ENCODE measurements around the gene TTI1. TPM values are rescaled to one million over a fixed set of nuclear protein-coding genes. Genes with fewer than 3 reads are reported as not detected.

TTI1 gene
- total and polyA plus RNA-seq, 12 donors, result 8.3 to 14.8 (median 11.2) TPM

DNA sequence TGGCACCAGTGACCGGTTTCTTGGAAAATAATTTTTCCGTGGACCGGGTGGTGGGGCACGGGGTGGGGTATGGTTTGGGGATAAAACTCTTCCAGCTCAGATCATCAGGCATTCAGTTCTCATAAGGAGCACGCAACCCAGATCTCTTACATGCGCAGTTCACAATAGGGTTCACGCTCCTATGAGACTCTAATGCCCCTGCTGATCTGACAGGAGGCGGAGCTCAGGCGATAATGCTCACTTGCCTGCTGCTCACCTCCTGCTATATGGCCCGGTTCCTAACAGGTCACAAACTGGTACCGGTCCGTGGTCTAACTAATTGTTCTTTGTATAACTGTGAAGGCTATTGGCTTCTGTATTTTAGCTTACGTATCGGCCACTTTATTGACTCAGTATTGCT lies 78.6 kb downstream of the TTI1 start:
- intact Hi-C loops (cut with DNase I), result no loop called here
- no peaks in the 10 kb centered on the region for H3K36me3 ChIP-seq
- TF ChIP-seq, protein P1, sequence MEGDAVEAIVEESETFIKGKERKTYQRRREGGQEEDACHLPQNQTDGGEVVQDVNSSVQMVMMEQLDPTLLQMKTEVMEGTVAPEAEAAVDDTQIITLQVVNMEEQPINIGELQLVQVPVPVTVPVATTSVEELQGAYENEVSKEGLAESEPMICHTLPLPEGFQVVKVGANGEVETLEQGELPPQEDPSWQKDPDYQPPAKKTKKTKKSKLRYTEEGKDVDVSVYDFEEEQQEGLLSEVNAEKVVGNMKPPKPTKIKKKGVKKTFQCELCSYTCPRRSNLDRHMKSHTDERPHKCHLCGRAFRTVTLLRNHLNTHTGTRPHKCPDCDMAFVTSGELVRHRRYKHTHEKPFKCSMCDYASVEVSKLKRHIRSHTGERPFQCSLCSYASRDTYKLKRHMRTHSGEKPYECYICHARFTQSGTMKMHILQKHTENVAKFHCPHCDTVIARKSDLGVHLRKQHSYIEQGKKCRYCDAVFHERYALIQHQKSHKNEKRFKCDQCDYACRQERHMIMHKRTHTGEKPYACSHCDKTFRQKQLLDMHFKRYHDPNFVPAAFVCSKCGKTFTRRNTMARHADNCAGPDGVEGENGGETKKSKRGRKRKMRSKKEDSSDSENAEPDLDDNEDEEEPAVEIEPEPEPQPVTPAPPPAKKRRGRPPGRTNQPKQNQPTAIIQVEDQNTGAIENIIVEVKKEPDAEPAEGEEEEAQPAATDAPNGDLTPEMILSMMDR (IDR thresholded peaks at IDR 0.05), result no peak
- ATAC-seq (no peak), DNase-seq (no peak)
- peaks cover 0 to 20% (median 0%) of the 10 kb centered on the region in 11 donors for H3K9me3 ChIP-seq
- peaks cover 0 to 7% (median 0%) of the 10 kb centered on the region in 7 donors for H3K27me3 ChIP-seq
- WGBS, 2 donors, result 79 to 85% methylated on average over 14 of the region's 14 CpGs
- H3K4me1 ChIP-seq, result no peaks in the 10 kb centered on the region
- no peak overlapping the region for H3K4me3 ChIP-seq
- H3K27ac ChIP-seq, result no peak overlapping the region

GRCh38 chr20:37954190-37954589 lies 79.1 kb downstream of the TTI1 start:
- Histone ChIP-seq H3K4me1 (no peaks in the 10 kb centered on the region), H3K27ac (no peak overlapping the region), H3K4me3 (no peak overlapping the region), H3K27me3 (peaks cover 0 to 7% (median 0%) of the 10 kb centered on the region in 7 donors), H3K9me3 (peaks cover 0 to 15% (median 0%) of the 10 kb centered on the region in 11 donors), H3K36me3 (no peaks in the 10 kb centered on the region)
- intact Hi-C loops (cut with DNase I), result no loop called here
- TF ChIP-seq, protein P1 (IDR thresholded peaks at IDR 0.05), result no peak
- WGBS, 2 donors, result 81 to 90% methylated on average over 5 of the region's 5 CpGs
- ATAC-seq, result no peak
- no peak for DNase-seq

DNA sequence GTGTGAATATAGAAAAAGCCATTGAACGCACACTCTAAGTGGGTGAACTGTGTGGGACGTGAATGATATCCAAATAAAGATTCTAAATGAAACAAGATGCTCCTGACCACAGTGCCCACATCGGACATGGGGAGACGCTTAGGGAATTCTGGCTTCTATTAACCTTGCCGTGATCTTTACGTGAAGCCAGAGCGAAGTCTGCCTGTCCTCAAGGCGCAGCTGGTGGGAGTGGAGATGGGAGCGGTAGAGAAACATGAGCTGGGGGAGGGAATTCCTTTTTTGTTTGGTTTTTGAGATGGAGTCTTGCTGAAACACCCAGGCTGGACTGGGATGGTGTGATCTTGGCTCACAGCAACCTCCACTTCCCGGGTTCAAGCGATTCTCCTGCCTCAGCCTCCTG lies 84.3 kb downstream of the TTI1 start:
- no peak for ATAC-seq
- DNase-seq, result no peak
- Histone ChIP-seq H3K9me3 (peaks cover 0 to 21% (median 0%) of the 10 kb centered on the region in 11 donors), H3K36me3 (no peaks in the 10 kb centered on the region), H3K27me3 (no peaks in the 10 kb centered on the region), H3K4me1 (no peaks in the 10 kb centered on the region), H3K27ac (no peak overlapping the region), H3K4me3 (no peak overlapping the region)
- 87 to 95% methylated on average over 11 of the region's 11 CpGs for whole genome bisulfite sequencing, 2 donors
- intact Hi-C loops (cut with DNase I), result no loop called here
- TF ChIP-seq, protein P1 (IDR thresholded peaks at IDR 0.05), result no peak

GRCh38 chr20:37947943-37948342 lies 85.3 kb downstream of the TTI1 start:
- Histone ChIP-seq H3K27ac (no peak overlapping the region), H3K4me3 (no peak overlapping the region), H3K4me1 (no peaks in the 10 kb centered on the region), H3K27me3 (no peaks in the 10 kb centered on the region), H3K36me3 (no peaks in the 10 kb centered on the region), H3K9me3 (peaks cover 0 to 21% (median 0%) of the 10 kb centered on the region in 11 donors)
- TF ChIP-seq, protein P1 (IDR thresholded peaks at IDR 0.05), result no peak
- 91 to 94% methylated on average over 6 of the region's 6 CpGs for WGBS, 2 donors
- ATAC-seq, result no peak
- intact Hi-C loops (cut with DNase I), result no loop called here
- no peak for DNase-seq
